Inflammatory macrophage treated with lipopolysaccharide for 1 hour (primary cell): ENCODE data around the gene COL2A1.

Experiments
- DNase-seq, 2 donors: peaks; one replicate each; pipeline ENCODE4 v3.0.0-alpha.2; 2020 to 2022

COL2A1 gene

GRCh38 chr12:48010366-48010970 lies 6.2 kb upstream of the COL2A1 start:
- no peak for DNase-seq

- no peak for DNase-seq
Measured at GRCh38 chr12:48009471-48009870, 5.2 kb upstream of the COL2A1 start.

GRCh38 chr12:48008950-48009349 lies 4.7 kb upstream of the COL2A1 start:
- DNase-seq: no peak

GRCh38 chr12:48008349-48008748 lies 4.1 kb upstream of the COL2A1 start:
- no peak for DNase-seq

GRCh38 chr12:48007206-48007605 lies 2.9 kb upstream of the COL2A1 start:
- DNase-seq: no peak

GRCh38 chr12:48005750-48006021 lies 1.4 kb upstream of the COL2A1 start:
- DNase-seq: no peak

- no peak for DNase-seq
Measured at GRCh38 chr12:48005001-48005749, 899 bp upstream of the COL2A1 start.

GRCh38 chr12:48003226-48004052 lies 837 bp downstream of the COL2A1 start:
- DNase-seq: no peak

- no peak for DNase-seq
Measured at GRCh38 chr12:48002773-48003218, 1.5 kb downstream of the COL2A1 start.

GRCh38 chr12:48002414-48002730 lies 1.9 kb downstream of the COL2A1 start:
- no peak for DNase-seq

GRCh38 chr12:48001505-48002413 lies 2.5 kb downstream of the COL2A1 start:
- no peak for DNase-seq

GRCh38 chr12:48000878-48001504 lies 3.3 kb downstream of the COL2A1 start:
- DNase-seq: peak; percentile 19 to 22

- DNase-seq: no peak
Measured at GRCh38 chr12:47999816-48000215, 4.5 kb downstream of the COL2A1 start.

GRCh38 chr12:47997321-47997720 lies 7.0 kb downstream of the COL2A1 start:
- DNase-seq: no peak

GRCh38 chr12:47995981-47996401 lies 8.3 kb downstream of the COL2A1 start:
- no peak for DNase-seq

- no peak for DNase-seq
Measured at GRCh38 chr12:47993491-47993890, 10.8 kb downstream of the COL2A1 start.

- DNase-seq: no peak
Measured at GRCh38 chr12:47992776-47993175, 11.5 kb downstream of the COL2A1 start.

GRCh38 chr12:47991106-47992061 lies 12.9 kb downstream of the COL2A1 start:
- no peak for DNase-seq

- no peak for DNase-seq
Measured at GRCh38 chr12:47990351-47991105, 13.7 kb downstream of the COL2A1 start.

- no peak for DNase-seq
Measured at GRCh38 chr12:47989666-47990065, 14.6 kb downstream of the COL2A1 start.

- DNase-seq: no peak
Measured at GRCh38 chr12:47989023-47989417, 15.3 kb downstream of the COL2A1 start.
